ENCODE measurements around the gene ACTL8.

The ACTL8 gene

GRCh38 chr1:17734609-17735008 lies 20.5 kb upstream of the ACTL8 start:
- 91% methylated on average over 6 to 7 of the region's 7 CpGs for WGBS, 2 experiments
- Histone ChIP-seq H3K4me3 (ENCODE audit: insufficient read depth, low read depth, low read length) (no peak overlapping the region), H3K36me3 (ENCODE audit: control insufficient read depth, insufficient read depth, low read length) (no peaks in the 10 kb centered on the region), H3K4me1 (ENCODE audit: control insufficient read depth, insufficient read depth, low read length) (peaks cover 13% of the 10 kb centered on the region), H3K27me3 (ENCODE audit: control insufficient read depth, insufficient read depth, low read length, poor library complexity, severe bottlenecking) (no peaks in the 10 kb centered on the region), H3K9me3 (ENCODE audit: control insufficient read depth, low read length) (no peaks in the 10 kb centered on the region), H3K27ac (ENCODE audit: insufficient read depth, low read depth, low read length, poor library complexity, severe bottlenecking) (no peak overlapping the region)

GRCh38 chr1:17735348-17735747 lies 19.8 kb upstream of the ACTL8 start:
- WGBS, 2 experiments = 75 to 78% methylated on average over 2 of the region's 2 CpGs
- peaks cover 13% of the 10 kb centered on the region for H3K4me1 ChIP-seq (ENCODE audit: control insufficient read depth, insufficient read depth, low read length)
- H3K36me3 ChIP-seq (ENCODE audit: control insufficient read depth, insufficient read depth, low read length) = no peaks in the 10 kb centered on the region
- no peaks in the 10 kb centered on the region for H3K9me3 ChIP-seq (ENCODE audit: control insufficient read depth, low read length)
- no peak overlapping the region for H3K4me3 ChIP-seq (ENCODE audit: insufficient read depth, low read depth, low read length)
- H3K27ac ChIP-seq (ENCODE audit: insufficient read depth, low read depth, low read length, poor library complexity, severe bottlenecking) = no peak overlapping the region
- no peaks in the 10 kb centered on the region for H3K27me3 ChIP-seq (ENCODE audit: control insufficient read depth, insufficient read depth, low read length, poor library complexity, severe bottlenecking)

GRCh38 chr1:17735793-17736192 lies 19.3 kb upstream of the ACTL8 start:
- Histone ChIP-seq H3K9me3 (ENCODE audit: control insufficient read depth, low read length) (no peaks in the 10 kb centered on the region), H3K4me3 (ENCODE audit: insufficient read depth, low read depth, low read length) (no peak overlapping the region), H3K36me3 (ENCODE audit: control insufficient read depth, insufficient read depth, low read length) (no peaks in the 10 kb centered on the region), H3K4me1 (ENCODE audit: control insufficient read depth, insufficient read depth, low read length) (peaks cover 13% of the 10 kb centered on the region), H3K27ac (ENCODE audit: insufficient read depth, low read depth, low read length, poor library complexity, severe bottlenecking) (no peak overlapping the region), H3K27me3 (ENCODE audit: control insufficient read depth, insufficient read depth, low read length, poor library complexity, severe bottlenecking) (no peaks in the 10 kb centered on the region)
- 59 to 60% methylated on average over 7 of the region's 7 CpGs for WGBS, 2 experiments

- no peaks in the 10 kb centered on the region for H3K9me3 ChIP-seq (ENCODE audit: control insufficient read depth, low read length)
- H3K27ac ChIP-seq (ENCODE audit: insufficient read depth, low read depth, low read length, poor library complexity, severe bottlenecking) = no peak overlapping the region
- no peaks in the 10 kb centered on the region for H3K36me3 ChIP-seq (ENCODE audit: control insufficient read depth, insufficient read depth, low read length)
- H3K27me3 ChIP-seq (ENCODE audit: control insufficient read depth, insufficient read depth, low read length, poor library complexity, severe bottlenecking) = no peaks in the 10 kb centered on the region
- peaks cover 13% of the 10 kb centered on the region for H3K4me1 ChIP-seq (ENCODE audit: control insufficient read depth, insufficient read depth, low read length)
- WGBS, 2 experiments = 75 to 77% methylated on average over 6 of the region's 6 CpGs
- no peak overlapping the region for H3K4me3 ChIP-seq (ENCODE audit: insufficient read depth, low read depth, low read length)
Observed at GRCh38 chr1:17736625-17737024, 18.5 kb upstream of the ACTL8 start.

- no peaks in the 10 kb centered on the region for H3K36me3 ChIP-seq (ENCODE audit: control insufficient read depth, insufficient read depth, low read length)
- H3K27ac ChIP-seq (ENCODE audit: insufficient read depth, low read depth, low read length, poor library complexity, severe bottlenecking) = no peak overlapping the region
- no peaks in the 10 kb centered on the region for H3K27me3 ChIP-seq (ENCODE audit: control insufficient read depth, insufficient read depth, low read length, poor library complexity, severe bottlenecking)
- H3K4me3 ChIP-seq (ENCODE audit: insufficient read depth, low read depth, low read length) = no peak overlapping the region
- H3K4me1 ChIP-seq (ENCODE audit: control insufficient read depth, insufficient read depth, low read length) = peaks cover 17% of the 10 kb centered on the region
- no peaks in the 10 kb centered on the region for H3K9me3 ChIP-seq (ENCODE audit: control insufficient read depth, low read length)
Observed at GRCh38 chr1:17739050-17739449, 16.1 kb upstream of the ACTL8 start.

GRCh38 chr1:17741052-17741451 lies 14.1 kb upstream of the ACTL8 start:
- H3K4me1 ChIP-seq (ENCODE audit: control insufficient read depth, insufficient read depth, low read length) = peaks cover 16% of the 10 kb centered on the region
- H3K9me3 ChIP-seq (ENCODE audit: control insufficient read depth, low read length) = no peaks in the 10 kb centered on the region
- WGBS, 2 experiments = 88 to 89% methylated on average over 5 of the region's 5 CpGs
- no peak overlapping the region for H3K27ac ChIP-seq (ENCODE audit: insufficient read depth, low read depth, low read length, poor library complexity, severe bottlenecking)
- H3K4me3 ChIP-seq (ENCODE audit: insufficient read depth, low read depth, low read length) = no peak overlapping the region
- no peaks in the 10 kb centered on the region for H3K36me3 ChIP-seq (ENCODE audit: control insufficient read depth, insufficient read depth, low read length)
- H3K27me3 ChIP-seq (ENCODE audit: control insufficient read depth, insufficient read depth, low read length, poor library complexity, severe bottlenecking) = no peaks in the 10 kb centered on the region

GRCh38 chr1:17742583-17742982 lies 12.6 kb upstream of the ACTL8 start:
- Histone ChIP-seq H3K36me3 (ENCODE audit: control insufficient read depth, insufficient read depth, low read length) (no peaks in the 10 kb centered on the region), H3K4me3 (ENCODE audit: insufficient read depth, low read depth, low read length) (no peak overlapping the region), H3K9me3 (ENCODE audit: control insufficient read depth, low read length) (no peaks in the 10 kb centered on the region), H3K4me1 (ENCODE audit: control insufficient read depth, insufficient read depth, low read length) (peaks cover 10% of the 10 kb centered on the region), H3K27me3 (ENCODE audit: control insufficient read depth, insufficient read depth, low read length, poor library complexity, severe bottlenecking) (no peaks in the 10 kb centered on the region), H3K27ac (ENCODE audit: insufficient read depth, low read depth, low read length, poor library complexity, severe bottlenecking) (no peak overlapping the region)
- 90 to 94% methylated on average over 4 to 5 of the region's 5 CpGs for WGBS, 2 experiments

- no peaks in the 10 kb centered on the region for H3K27me3 ChIP-seq (ENCODE audit: control insufficient read depth, insufficient read depth, low read length, poor library complexity, severe bottlenecking)
- H3K36me3 ChIP-seq (ENCODE audit: control insufficient read depth, insufficient read depth, low read length) = no peaks in the 10 kb centered on the region
- H3K27ac ChIP-seq (ENCODE audit: insufficient read depth, low read depth, low read length, poor library complexity, severe bottlenecking) = no peak overlapping the region
- 82 to 85% methylated on average over 11 of the region's 11 CpGs for WGBS, 2 experiments
- H3K4me1 ChIP-seq (ENCODE audit: control insufficient read depth, insufficient read depth, low read length) = peaks cover 10% of the 10 kb centered on the region
- no peaks in the 10 kb centered on the region for H3K9me3 ChIP-seq (ENCODE audit: control insufficient read depth, low read length)
- H3K4me3 ChIP-seq (ENCODE audit: insufficient read depth, low read depth, low read length) = no peak overlapping the region
Observed at GRCh38 chr1:17743008-17743647, 12.0 kb upstream of the ACTL8 start.

GRCh38 chr1:17743925-17744324 lies 11.2 kb upstream of the ACTL8 start:
- WGBS, 2 experiments = 98% methylated on average over 3 of the region's 3 CpGs
- H3K27ac ChIP-seq (ENCODE audit: insufficient read depth, low read depth, low read length, poor library complexity, severe bottlenecking) = no peak overlapping the region

GRCh38 chr1:17744666-17745478 lies 10.3 kb upstream of the ACTL8 start:
- H3K27me3 ChIP-seq (ENCODE audit: control insufficient read depth, insufficient read depth, low read length, poor library complexity, severe bottlenecking) = no peaks in the 10 kb centered on the region
- H3K4me3 ChIP-seq (ENCODE audit: insufficient read depth, low read depth, low read length) = no peak overlapping the region
- no peaks in the 10 kb centered on the region for H3K9me3 ChIP-seq (ENCODE audit: control insufficient read depth, low read length)
- H3K27ac ChIP-seq (ENCODE audit: insufficient read depth, low read depth, low read length, poor library complexity, severe bottlenecking) = no peak overlapping the region
- peaks cover 10% of the 10 kb centered on the region for H3K4me1 ChIP-seq (ENCODE audit: control insufficient read depth, insufficient read depth, low read length)
- H3K36me3 ChIP-seq (ENCODE audit: control insufficient read depth, insufficient read depth, low read length) = no peaks in the 10 kb centered on the region
- WGBS, 2 experiments = 88 to 91% methylated on average over 11 of the region's 11 CpGs

More at GRCh38 chr1:17743925-17744324, 11.2 kb upstream of the ACTL8 start:
- H3K27me3 ChIP-seq (ENCODE audit: control insufficient read depth, insufficient read depth, low read length, poor library complexity, severe bottlenecking) = no peaks in the 10 kb centered on the region
- no peaks in the 10 kb centered on the region for H3K36me3 ChIP-seq (ENCODE audit: control insufficient read depth, insufficient read depth, low read length)
- H3K4me1 ChIP-seq (ENCODE audit: control insufficient read depth, insufficient read depth, low read length) = peaks cover 10% of the 10 kb centered on the region
- no peaks in the 10 kb centered on the region for H3K9me3 ChIP-seq (ENCODE audit: control insufficient read depth, low read length)
- no peak overlapping the region for H3K4me3 ChIP-seq (ENCODE audit: insufficient read depth, low read depth, low read length)

Data from ectodermal cell (in vitro differentiated cells).